Measurements from ENCODE around the gene CALM1. TPM values are rescaled to one million over a fixed set of nuclear protein-coding genes. Genes with fewer than 3 reads are reported as not detected.

The CALM1 gene
- total and polyA plus RNA-seq, 5 donors, result 301 to 508 (median 426) TPM

DNA sequence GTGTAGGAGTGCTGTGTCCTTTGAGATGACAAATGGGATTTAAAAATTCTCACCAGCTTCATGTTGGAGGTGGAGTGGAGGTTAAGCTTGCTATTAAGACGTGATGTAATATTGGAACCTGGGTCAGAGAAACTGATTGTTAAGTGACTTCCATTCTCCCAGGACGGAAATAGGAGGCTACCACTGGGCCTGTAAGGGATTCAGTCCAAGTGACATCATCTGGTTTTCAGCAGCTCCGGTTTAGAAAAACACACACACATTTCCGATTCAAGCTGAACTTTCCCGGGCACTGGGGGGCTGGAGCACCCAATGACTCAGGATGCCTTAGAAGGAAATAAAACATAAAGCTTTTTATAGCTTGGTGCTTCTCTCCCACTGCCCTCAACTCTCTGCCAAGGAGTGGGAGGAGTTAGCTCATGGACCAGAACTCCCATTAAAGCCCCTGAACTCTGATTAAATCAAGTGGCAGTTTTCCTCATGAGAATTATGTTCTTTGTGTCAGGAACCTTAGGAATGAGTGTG is 12.4 kb downstream of the CALM1 start:
- ATAC-seq, result peak; percentile 90 to 93
- peak; percentile 75 to 83 (median 78) for DNase-seq

DNA sequence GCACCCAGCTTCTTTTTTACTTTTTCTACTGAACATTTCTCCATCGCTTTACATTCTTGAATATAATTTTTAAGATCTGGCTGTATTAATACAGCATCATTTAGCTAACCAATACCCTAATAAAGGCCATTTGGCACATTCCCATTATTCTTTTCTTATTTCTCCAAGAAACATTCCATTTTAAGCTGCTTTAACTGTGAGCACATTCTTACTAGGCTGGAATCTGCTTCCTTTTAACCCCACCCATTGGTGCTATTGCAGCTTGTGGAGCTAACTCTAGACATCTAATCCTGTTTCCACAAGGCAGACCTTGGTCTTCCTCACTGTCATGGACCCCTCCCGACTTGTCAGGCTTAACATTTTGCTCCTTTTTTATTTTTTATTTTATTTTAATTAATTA is 15.2 kb downstream of the CALM1 start:
- no peak for ATAC-seq
- 86% methylated on average over 2 of the region's 2 CpGs for WGBS
- intact Hi-C loops (cut with DNase I), result no loop called here

More for the DNA sequence above, 12.4 kb downstream of the CALM1 start:
- peak overlapping the region; percentile 78 for H3K27ac ChIP-seq (ENCODE audit: low read length)
- H3K4me3 ChIP-seq (ENCODE audit: low read length), result no peak overlapping the region
- H3K9me3 ChIP-seq (ENCODE audit: control insufficient read depth, low read length), result no peaks in the 10 kb centered on the region
- H3K4me1 ChIP-seq (ENCODE audit: control insufficient read depth, insufficient read depth, low read length), result peaks cover 4% of the 10 kb centered on the region
- 14% methylated on average over 5 of the region's 5 CpGs for WGBS
- intact Hi-C loops (cut with DNase I), result loop anchor here in 2 of 4 donors (5.0 to 10.0 kb wide), 3 partner anchors 106 to 286 kb away; no protein-coding TSS in a partner anchor
- no peaks in the 10 kb centered on the region for H3K27me3 ChIP-seq (ENCODE audit: control insufficient read depth, insufficient read depth)

DNA sequence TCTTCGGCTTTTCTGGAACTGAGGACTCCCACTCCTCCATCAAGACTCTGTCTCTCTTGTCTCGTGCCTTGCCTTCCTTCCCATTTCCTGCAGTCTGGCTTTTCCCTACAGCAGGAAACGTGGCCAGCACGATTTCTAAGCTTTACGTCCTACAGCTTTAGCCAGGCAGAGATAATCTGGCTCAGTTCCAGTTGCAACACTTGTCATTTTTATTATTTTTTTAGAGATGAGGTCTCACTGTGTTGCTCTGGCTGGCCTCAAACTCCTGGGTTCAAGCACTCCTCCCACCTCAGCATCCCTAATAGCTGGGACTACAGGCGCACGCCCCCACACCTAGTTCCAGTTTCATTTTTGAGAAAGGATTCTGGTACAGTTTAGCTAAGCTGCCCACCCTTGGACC is 19.9 kb downstream of the CALM1 start:
- H3K27ac ChIP-seq (ENCODE audit: low read length), result no peak overlapping the region

More for the DNA sequence above, 15.2 kb downstream of the CALM1 start:
- Histone ChIP-seq H3K27ac (ENCODE audit: low read length) (no peak overlapping the region), H3K9me3 (ENCODE audit: control insufficient read depth, low read length) (no peaks in the 10 kb centered on the region), H3K4me1 (ENCODE audit: control insufficient read depth, insufficient read depth, low read length) (peaks cover 4% of the 10 kb centered on the region), H3K4me3 (ENCODE audit: low read length) (no peak overlapping the region), H3K27me3 (ENCODE audit: control insufficient read depth, insufficient read depth) (no peaks in the 10 kb centered on the region)
- DNase-seq, result no peak

DNA sequence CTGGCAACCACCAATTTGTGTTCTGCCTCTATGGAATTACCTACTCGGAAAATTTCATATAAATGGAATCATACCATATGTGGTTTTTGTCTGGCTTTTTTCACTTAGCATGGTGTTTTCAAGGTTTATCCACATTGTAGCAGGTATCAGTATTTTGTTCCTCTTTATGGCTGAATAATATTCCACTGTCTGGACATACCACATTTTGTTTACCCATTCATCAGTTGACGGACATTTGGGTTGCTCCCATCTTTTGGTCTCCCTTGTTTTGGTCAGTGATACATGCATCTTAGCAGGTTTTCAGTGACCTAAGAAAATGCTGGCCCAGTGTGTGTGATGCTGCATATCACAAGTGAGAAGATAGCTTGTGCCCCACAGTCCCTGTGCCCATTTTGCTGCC is 21.2 kb downstream of the CALM1 start:
- intact Hi-C loops (cut with DNase I), result no loop called here
- ATAC-seq (no peak), DNase-seq (no peak)
- WGBS, result 97% methylated on average over 2 of the region's 2 CpGs
- no peaks in the 10 kb centered on the region for H3K9me3 ChIP-seq (ENCODE audit: control insufficient read depth, low read length)
- H3K4me1 ChIP-seq (ENCODE audit: control insufficient read depth, insufficient read depth, low read length), result no peaks in the 10 kb centered on the region
- H3K27ac ChIP-seq (ENCODE audit: low read length), result no peak overlapping the region
- no peaks in the 10 kb centered on the region for H3K27me3 ChIP-seq (ENCODE audit: control insufficient read depth, insufficient read depth)
- H3K4me3 ChIP-seq (ENCODE audit: low read length), result no peak overlapping the region

More for the DNA sequence above, 19.9 kb downstream of the CALM1 start:
- DNase-seq (no peak), ATAC-seq (no peak)
- 33% methylated on average over 7 of the region's 7 CpGs for WGBS
- no peaks in the 10 kb centered on the region for H3K27me3 ChIP-seq (ENCODE audit: control insufficient read depth, insufficient read depth)
- intact Hi-C loops (cut with DNase I), result no loop called here
- H3K4me3 ChIP-seq (ENCODE audit: low read length), result no peak overlapping the region
- H3K4me1 ChIP-seq (ENCODE audit: control insufficient read depth, insufficient read depth, low read length), result no peaks in the 10 kb centered on the region
- no peaks in the 10 kb centered on the region for H3K9me3 ChIP-seq (ENCODE audit: control insufficient read depth, low read length)

DNA sequence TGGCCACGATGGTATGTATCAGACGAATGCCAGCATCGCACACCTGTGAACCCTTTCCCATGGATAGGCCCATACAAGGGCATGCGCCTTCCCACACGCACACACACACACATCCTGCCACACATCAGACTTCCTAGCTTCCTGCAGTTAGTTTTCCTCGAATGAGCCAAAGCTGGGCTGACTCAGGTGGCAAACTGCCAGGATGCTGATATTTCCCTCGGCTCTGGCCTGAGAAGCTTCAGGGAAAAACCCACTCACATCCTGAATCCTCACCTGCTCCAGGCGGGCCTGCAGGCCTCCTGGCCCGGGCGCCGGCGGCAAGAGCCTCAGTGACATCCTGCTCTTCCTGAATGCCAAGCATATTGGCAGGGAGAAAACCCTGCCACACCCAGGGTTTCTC is 22.4 kb downstream of the CALM1 start:
- H3K4me3 ChIP-seq (ENCODE audit: low read length), result no peak overlapping the region
- H3K9me3 ChIP-seq (ENCODE audit: control insufficient read depth, low read length), result no peaks in the 10 kb centered on the region
- H3K4me1 ChIP-seq (ENCODE audit: control insufficient read depth, insufficient read depth, low read length), result no peaks in the 10 kb centered on the region
- 34% methylated on average over 12 of the region's 12 CpGs for WGBS
- peak; percentile 83 to 93 for ATAC-seq
- no peak overlapping the region for H3K27ac ChIP-seq (ENCODE audit: low read length)
- peak; percentile 89 to 92 (median 90) for DNase-seq
- intact Hi-C loops (cut with DNase I), result no loop called here
- H3K27me3 ChIP-seq (ENCODE audit: control insufficient read depth, insufficient read depth), result no peaks in the 10 kb centered on the region

DNA sequence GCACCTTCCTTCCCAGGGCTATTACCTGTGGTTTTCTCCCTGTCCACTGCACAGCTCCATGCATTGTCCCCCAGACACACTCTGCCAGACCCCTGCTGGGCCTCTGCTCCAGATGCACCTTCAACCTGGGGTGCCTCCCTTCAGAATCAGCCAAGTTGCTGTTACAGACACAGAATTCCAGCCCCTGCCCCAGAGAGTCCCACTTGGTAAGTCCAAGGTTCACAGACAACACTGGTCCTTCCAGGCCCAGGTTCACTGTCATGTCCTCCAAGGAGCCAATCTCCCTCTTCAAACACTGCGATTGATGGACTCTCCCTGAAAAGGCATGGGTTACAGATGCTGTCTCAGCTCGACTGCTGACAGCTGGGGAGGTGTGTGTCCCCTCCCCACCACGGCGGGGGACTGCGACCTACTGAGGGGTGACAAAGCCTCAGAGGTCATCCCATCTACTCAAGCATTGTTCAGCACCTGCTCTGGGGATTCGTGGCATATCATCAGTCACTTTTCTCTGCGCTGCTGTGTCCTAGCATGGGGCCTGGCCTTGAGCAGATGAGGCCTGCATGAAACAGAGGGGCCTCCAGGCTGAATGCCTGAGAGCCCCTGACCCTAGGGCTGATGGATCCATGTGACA is 24.3 kb downstream of the CALM1 start:
- Histone ChIP-seq H3K27ac (ENCODE audit: low read length) (no peak overlapping the region), H3K4me3 (ENCODE audit: low read length) (no peak overlapping the region), H3K9me3 (ENCODE audit: control insufficient read depth, low read length) (no peaks in the 10 kb centered on the region), H3K4me1 (ENCODE audit: control insufficient read depth, insufficient read depth, low read length) (no peaks in the 10 kb centered on the region), H3K27me3 (ENCODE audit: control insufficient read depth, insufficient read depth) (no peaks in the 10 kb centered on the region)
- no peak for ATAC-seq
- no peak for DNase-seq
- WGBS, result 88% methylated on average over 7 of the region's 7 CpGs
- intact Hi-C loops (cut with DNase I), result no loop called here

DNA sequence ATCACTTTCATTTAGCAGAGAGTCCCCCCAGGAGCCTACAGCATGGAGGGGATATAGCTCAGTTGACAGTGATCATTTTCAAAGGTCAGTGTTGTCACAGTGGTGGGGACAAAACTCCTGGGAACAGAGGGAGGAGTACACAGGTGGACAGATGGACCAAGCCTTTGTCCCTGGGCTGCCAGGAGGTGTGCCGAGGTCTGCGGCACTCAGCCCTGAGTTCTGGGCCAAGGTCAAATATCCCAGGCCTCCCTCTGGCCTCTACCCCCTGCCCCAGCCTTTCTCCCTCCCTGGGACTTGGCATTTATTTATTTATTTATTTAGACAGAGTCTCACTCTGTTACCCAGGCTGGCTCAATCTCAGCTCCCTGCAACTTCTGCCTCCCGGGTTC is 24.8 kb downstream of the CALM1 start:
- DNase-seq (no peak), ATAC-seq (no peak)
- intact Hi-C loops (cut with DNase I), result no loop called here
- Histone ChIP-seq H3K4me3 (ENCODE audit: low read length) (no peak overlapping the region), H3K9me3 (ENCODE audit: control insufficient read depth, low read length) (no peaks in the 10 kb centered on the region), H3K27me3 (ENCODE audit: control insufficient read depth, insufficient read depth) (no peaks in the 10 kb centered on the region), H3K4me1 (ENCODE audit: control insufficient read depth, insufficient read depth, low read length) (peaks cover under 1% of the 10 kb centered on the region), H3K27ac (ENCODE audit: low read length) (no peak overlapping the region)
- WGBS, result 92% methylated on average over 3 of the region's 3 CpGs

DNA sequence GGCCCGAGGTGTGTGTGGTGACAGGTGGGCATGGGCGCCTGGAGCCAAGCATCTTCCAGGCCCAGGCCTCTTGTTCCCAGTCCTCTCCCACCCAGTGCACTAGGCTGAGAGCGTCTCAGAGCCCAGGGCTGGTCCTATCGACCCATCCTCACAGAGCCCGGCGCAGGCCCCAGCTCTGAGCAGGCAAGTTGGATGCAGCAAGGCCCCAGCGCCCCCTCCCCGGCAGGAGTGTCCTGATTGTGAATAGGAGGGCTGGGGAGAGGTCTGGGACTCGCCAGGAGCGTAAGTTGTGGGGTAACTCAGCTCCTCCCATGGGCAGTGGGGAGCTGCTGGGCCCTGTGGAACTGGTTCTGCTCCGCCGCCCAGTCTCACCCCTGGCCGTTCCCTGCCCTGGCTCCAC is 26.3 kb downstream of the CALM1 start:
- ATAC-seq (no peak), DNase-seq (no peak)
- peaks cover 4% of the 10 kb centered on the region for H3K4me1 ChIP-seq (ENCODE audit: control insufficient read depth, insufficient read depth, low read length)
- 97% methylated on average over 13 of the region's 13 CpGs for WGBS
- H3K27ac ChIP-seq (ENCODE audit: low read length), result no peak overlapping the region
- intact Hi-C loops (cut with DNase I), result no loop called here
- no peaks in the 10 kb centered on the region for H3K27me3 ChIP-seq (ENCODE audit: control insufficient read depth, insufficient read depth)
- H3K4me3 ChIP-seq (ENCODE audit: low read length), result no peak overlapping the region
- no peaks in the 10 kb centered on the region for H3K9me3 ChIP-seq (ENCODE audit: control insufficient read depth, low read length)

DNA sequence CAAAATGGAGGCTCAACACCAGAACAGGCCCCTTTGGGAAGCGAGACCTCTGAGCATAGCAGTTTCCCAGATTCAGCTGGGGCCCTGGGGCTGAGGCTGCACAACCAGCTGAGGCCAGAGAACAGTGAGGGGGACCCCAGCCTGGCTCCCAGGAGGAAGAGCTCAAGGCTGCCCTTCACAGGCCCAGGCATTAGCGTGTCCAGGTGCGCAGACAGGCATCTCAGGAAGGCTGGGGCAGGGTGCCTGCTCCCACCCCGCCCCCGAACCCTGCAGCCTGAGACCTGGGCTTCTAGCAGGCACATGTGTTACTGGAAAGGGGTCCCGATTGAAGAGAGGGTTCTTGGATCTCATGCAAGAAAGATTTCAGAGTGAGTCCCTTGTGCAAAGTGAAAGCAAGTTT is 27.2 kb downstream of the CALM1 start:
- H3K4me3 ChIP-seq (ENCODE audit: low read length), result no peak overlapping the region
- ATAC-seq (no peak), DNase-seq (no peak)
- intact Hi-C loops (cut with DNase I), result no loop called here
- H3K4me1 ChIP-seq (ENCODE audit: control insufficient read depth, insufficient read depth, low read length), result peaks cover 4% of the 10 kb centered on the region
- H3K9me3 ChIP-seq (ENCODE audit: control insufficient read depth, low read length), result no peaks in the 10 kb centered on the region
- WGBS, result 91% methylated on average over 6 of the region's 6 CpGs
- H3K27me3 ChIP-seq (ENCODE audit: control insufficient read depth, insufficient read depth), result no peaks in the 10 kb centered on the region
- no peak overlapping the region for H3K27ac ChIP-seq (ENCODE audit: low read length)

DNA sequence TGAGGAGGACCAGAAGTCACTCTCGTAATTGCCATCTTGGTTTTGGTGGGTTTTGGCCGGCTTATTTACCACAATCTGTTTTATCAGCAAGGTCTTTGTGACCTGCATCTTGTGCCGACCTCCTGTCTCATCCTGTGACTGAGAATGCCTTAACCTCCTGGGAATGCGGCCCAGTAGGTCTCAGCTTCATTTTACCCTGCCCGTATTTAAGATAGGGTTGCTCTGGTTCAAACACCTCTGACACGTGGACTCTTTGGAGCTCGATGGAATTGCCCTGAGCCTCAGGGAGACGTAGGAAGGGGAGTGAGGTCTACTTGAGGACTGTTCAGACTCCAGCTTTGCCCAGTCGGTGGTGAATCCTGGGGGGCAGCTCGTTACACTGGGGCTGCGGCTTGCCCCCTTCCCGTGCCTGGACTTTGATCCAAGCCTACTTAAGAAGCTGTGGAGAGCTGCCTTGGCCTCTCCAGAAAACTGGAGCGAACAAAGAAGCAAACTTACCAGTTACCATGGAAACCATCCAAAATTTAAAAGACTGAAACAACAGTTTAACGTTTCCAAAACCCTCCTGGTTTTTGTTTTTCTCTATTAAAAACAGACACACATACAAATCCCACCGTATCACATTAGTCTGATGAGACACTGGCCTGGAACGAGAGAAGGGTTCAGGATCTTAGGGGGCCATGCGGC is 28.0 kb downstream of the CALM1 start:
- Histone ChIP-seq H3K4me1 (ENCODE audit: control insufficient read depth, insufficient read depth, low read length) (peaks cover 4% of the 10 kb centered on the region), H3K27ac (ENCODE audit: low read length) (no peak overlapping the region), H3K27me3 (ENCODE audit: control insufficient read depth, insufficient read depth) (no peaks in the 10 kb centered on the region), H3K9me3 (ENCODE audit: control insufficient read depth, low read length) (no peaks in the 10 kb centered on the region), H3K4me3 (ENCODE audit: low read length) (no peak overlapping the region)
- intact Hi-C loops (cut with DNase I), result no loop called here
- 77% methylated on average over 17 of the region's 17 CpGs for WGBS
- ATAC-seq (no peak), DNase-seq (no peak)

DNA sequence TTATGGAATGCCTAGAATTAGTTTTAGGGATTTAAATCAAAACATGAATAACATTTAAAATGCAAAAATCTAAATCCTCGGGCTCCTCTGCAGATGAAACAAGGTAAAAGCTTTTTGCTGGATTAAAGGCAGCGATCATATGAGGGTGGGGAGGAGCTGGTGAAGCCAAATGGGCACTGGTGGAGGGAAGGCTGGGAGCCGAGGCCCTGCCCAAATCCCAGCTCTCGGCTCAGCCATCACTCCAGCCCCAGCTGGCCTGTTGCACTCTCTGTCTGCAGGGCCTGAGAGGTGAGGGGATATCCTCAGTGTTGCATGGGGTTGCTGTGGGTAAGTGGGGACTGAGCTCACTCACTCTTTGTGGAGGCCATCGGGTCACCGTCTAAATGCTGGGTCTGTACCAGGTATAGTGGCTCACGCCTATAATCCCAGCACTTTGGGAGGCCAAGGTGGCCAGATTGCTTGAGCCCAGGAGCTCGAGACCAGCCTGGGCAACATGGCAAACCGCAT is 28.6 kb downstream of the CALM1 start:
- H3K4me1 ChIP-seq (ENCODE audit: control insufficient read depth, insufficient read depth, low read length), result peaks cover 4% of the 10 kb centered on the region
- 86% methylated on average over 9 of the region's 9 CpGs for WGBS
- intact Hi-C loops (cut with DNase I), result no loop called here
- no peaks in the 10 kb centered on the region for H3K9me3 ChIP-seq (ENCODE audit: control insufficient read depth, low read length)
- no peaks in the 10 kb centered on the region for H3K27me3 ChIP-seq (ENCODE audit: control insufficient read depth, insufficient read depth)
- H3K4me3 ChIP-seq (ENCODE audit: low read length), result no peak overlapping the region
- ATAC-seq (no peak), DNase-seq (no peak)
- H3K27ac ChIP-seq (ENCODE audit: low read length), result no peak overlapping the region

Measured in right cardiac atrium (tissue), 5 donors.